Measurements from ENCODE around the gene DOCK1.

DOCK1 gene

DNA sequence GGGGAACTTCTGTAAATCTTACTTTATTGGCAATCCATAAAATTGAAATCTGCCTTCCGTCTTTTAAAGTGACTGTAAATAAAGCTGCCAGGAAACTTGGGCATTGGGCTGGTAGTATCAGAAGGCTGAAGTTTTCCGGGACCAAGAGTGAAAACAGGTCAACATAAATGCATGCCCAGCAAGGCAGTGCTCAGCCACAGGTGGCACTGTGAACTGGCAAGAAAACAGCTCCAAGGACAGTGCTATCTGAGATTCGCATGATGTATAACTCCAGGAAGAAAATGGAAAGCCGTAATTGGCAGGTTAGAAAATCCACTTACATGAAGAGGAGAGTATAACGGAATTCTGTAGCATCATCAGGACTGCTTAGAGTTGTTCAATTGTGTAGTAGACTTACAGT lies 293.1 kb downstream of the DOCK1 start:
- Histone ChIP-seq H3K4me1 (ENCODE audit: control insufficient read depth, insufficient read depth, low read length, unreplicated experiment) (no peaks in the 10 kb centered on the region), H3K4me3 (ENCODE audit: low read depth, low read length) (no peak overlapping the region), H3K27me3 (ENCODE audit: insufficient read depth, low read length) (peaks cover 5% of the 10 kb centered on the region; the same call in 1 of the 2 replicates), H3K79me2 (ENCODE audit: control insufficient read depth, insufficient read depth, low read length, unreplicated experiment) (no peaks in the 10 kb centered on the region), H3K36me3 (ENCODE audit: insufficient read depth, low read length) (no peaks in the 10 kb centered on the region), H3K27ac (ENCODE audit: low read depth, low read length) (no peak overlapping the region), H2AFZ (ENCODE audit: low read length, unreplicated experiment) (no peak overlapping the region)

DNA sequence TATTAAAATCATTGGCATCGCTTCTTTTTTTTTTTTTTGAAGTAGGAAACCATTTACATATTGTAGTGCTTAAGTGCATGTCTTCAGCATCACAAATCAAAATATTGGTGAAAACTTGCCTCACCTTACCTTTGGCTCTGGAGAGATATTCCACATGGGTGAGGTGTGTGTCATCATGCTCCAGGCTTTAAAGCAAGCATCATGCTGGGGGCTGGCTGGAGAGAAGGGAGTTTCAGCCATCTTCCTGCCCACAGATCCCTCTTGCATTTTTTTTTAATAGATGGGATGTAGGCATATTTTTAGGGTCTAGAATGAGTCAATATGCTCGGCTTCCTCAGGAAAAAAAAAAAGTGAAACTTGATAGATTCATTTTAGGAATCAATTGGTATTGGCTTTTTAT lies 293.5 kb downstream of the DOCK1 start:
- no peak overlapping the region for H3K27ac ChIP-seq (ENCODE audit: low read depth, low read length)
- H3K36me3 ChIP-seq (ENCODE audit: insufficient read depth, low read length) = no peaks in the 10 kb centered on the region
- no peak overlapping the region for H2AFZ ChIP-seq (ENCODE audit: low read length, unreplicated experiment)
- no peaks in the 10 kb centered on the region for H3K4me1 ChIP-seq (ENCODE audit: control insufficient read depth, insufficient read depth, low read length, unreplicated experiment)
- H3K27me3 ChIP-seq (ENCODE audit: insufficient read depth, low read length) = peaks cover 5% of the 10 kb centered on the region; the same call in 1 of the 2 replicates
- H3K4me3 ChIP-seq (ENCODE audit: low read depth, low read length) = no peak overlapping the region
- no peaks in the 10 kb centered on the region for H3K79me2 ChIP-seq (ENCODE audit: control insufficient read depth, insufficient read depth, low read length, unreplicated experiment)

DNA sequence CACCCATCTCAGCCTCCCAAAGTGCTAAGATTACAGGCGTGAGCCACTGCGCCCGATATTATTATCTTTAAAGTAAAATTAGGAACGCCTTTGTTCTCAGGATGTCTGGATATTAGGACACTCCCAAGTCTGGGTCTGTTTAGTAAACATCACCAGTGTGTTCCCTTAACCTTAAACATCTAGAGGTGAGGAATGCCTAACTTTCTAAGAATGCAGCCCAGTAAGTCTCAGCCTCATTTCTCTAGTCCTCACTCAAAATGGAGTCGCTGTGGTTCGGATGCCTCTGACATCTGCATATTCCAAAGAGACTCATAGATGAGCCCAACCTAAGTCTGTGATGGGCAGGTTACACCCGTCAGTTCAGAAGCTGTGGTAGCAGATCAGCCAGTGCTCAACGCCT lies 295.4 kb downstream of the DOCK1 start:
- Histone ChIP-seq H3K27ac (ENCODE audit: low read depth, low read length) (no peak overlapping the region), H3K4me3 (ENCODE audit: low read depth, low read length) (no peak overlapping the region)

DNA sequence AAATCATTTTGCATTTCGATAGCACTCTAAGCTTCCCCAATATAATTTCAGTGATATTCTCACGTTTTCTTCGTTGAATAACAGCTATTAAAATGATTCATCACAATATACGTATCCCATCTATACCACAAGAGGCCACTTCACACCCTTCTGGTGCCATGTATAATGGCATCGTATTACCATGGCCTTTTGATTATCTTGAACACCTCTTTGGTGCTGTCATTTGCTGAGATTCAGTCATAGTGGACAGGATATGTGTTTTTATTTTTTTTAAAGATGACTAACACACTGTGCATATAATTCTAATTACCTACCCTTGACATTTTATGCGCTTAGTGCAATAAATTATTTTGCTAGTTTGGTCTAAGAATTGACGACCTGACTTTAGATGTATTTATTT lies 297.8 kb downstream of the DOCK1 start:
- Histone ChIP-seq H3K27ac (ENCODE audit: low read depth, low read length) (no peak overlapping the region), H3K36me3 (ENCODE audit: insufficient read depth, low read length) (no peaks in the 10 kb centered on the region), H3K4me3 (ENCODE audit: low read depth, low read length) (no peak overlapping the region), H2AFZ (ENCODE audit: low read length, unreplicated experiment) (no peak overlapping the region), H3K79me2 (ENCODE audit: control insufficient read depth, insufficient read depth, low read length, unreplicated experiment) (no peaks in the 10 kb centered on the region), H3K27me3 (ENCODE audit: insufficient read depth, low read length) (no peaks in the 10 kb centered on the region), H3K4me1 (ENCODE audit: control insufficient read depth, insufficient read depth, low read length, unreplicated experiment) (no peaks in the 10 kb centered on the region)

More for the DNA sequence above, 295.4 kb downstream of the DOCK1 start:
- H3K27me3 ChIP-seq (ENCODE audit: insufficient read depth, low read length) = peaks cover 2% of the 10 kb centered on the region; the same call in 1 of the 2 replicates
- H3K79me2 ChIP-seq (ENCODE audit: control insufficient read depth, insufficient read depth, low read length, unreplicated experiment) = no peaks in the 10 kb centered on the region
- no peaks in the 10 kb centered on the region for H3K4me1 ChIP-seq (ENCODE audit: control insufficient read depth, insufficient read depth, low read length, unreplicated experiment)
- no peaks in the 10 kb centered on the region for H3K36me3 ChIP-seq (ENCODE audit: insufficient read depth, low read length)
- H2AFZ ChIP-seq (ENCODE audit: low read length, unreplicated experiment) = no peak overlapping the region

DNA sequence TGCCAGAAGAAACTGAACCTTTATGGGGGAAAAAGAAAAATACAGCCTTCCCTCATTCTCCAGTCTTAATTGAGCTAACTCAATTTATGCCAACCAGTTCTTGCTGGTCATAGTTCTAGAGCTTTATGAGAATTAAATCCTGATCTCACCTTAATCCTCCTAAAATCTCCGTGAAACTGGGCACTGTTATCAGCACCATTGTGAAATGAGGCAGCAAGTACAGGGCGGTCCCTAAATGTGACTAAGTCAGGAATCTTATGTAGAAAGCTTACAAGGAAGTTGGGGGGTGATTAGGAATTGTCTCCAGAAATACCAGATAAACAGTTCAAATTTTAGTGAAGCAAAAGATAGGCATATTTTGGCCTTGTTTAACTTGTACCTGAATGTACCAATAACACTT lies 301.9 kb downstream of the DOCK1 start:
- H3K36me3 ChIP-seq (ENCODE audit: insufficient read depth, low read length) = no peaks in the 10 kb centered on the region
- H3K27me3 ChIP-seq (ENCODE audit: insufficient read depth, low read length) = no peaks in the 10 kb centered on the region
- H3K79me2 ChIP-seq (ENCODE audit: control insufficient read depth, insufficient read depth, low read length, unreplicated experiment) = no peaks in the 10 kb centered on the region
- no peak overlapping the region for H2AFZ ChIP-seq (ENCODE audit: low read length, unreplicated experiment)
- no peaks in the 10 kb centered on the region for H3K4me1 ChIP-seq (ENCODE audit: control insufficient read depth, insufficient read depth, low read length, unreplicated experiment)
- no peak overlapping the region for H3K27ac ChIP-seq (ENCODE audit: low read depth, low read length)
- no peak overlapping the region for H3K4me3 ChIP-seq (ENCODE audit: low read depth, low read length)

DNA sequence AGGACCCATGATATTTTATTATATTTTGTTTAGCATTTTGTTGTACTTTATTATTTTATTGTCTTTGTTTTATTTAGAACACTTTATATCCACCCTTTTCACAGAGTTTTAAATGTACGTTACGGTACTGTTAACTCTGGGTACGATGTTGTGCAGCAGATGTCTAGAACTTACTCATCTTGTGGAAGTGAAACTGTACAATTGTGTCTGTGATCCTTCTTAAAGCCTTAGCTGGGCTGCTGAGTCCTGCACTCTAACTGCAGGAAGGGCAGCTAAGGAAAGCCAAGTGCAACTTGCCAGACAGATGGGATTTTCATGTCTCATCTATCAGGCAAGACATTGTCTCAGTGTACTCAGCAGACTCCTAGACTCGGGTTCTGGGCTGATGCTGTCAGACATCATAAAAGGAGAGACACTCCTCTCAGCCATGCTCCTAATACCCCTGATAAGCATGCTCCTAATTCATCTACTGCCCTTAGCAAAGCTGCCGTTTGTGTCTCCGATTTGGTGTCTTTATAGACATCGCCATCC lies 305.8 kb downstream of the DOCK1 start:
- Histone ChIP-seq H3K79me2 (ENCODE audit: control insufficient read depth, insufficient read depth, low read length, unreplicated experiment) (no peaks in the 10 kb centered on the region), H3K27me3 (ENCODE audit: insufficient read depth, low read length) (no peaks in the 10 kb centered on the region), H2AFZ (ENCODE audit: low read length, unreplicated experiment) (no peak overlapping the region), H3K4me1 (ENCODE audit: control insufficient read depth, insufficient read depth, low read length, unreplicated experiment) (no peaks in the 10 kb centered on the region), H3K27ac (ENCODE audit: low read depth, low read length) (no peak overlapping the region), H3K4me3 (ENCODE audit: low read depth, low read length) (no peak overlapping the region), H3K36me3 (ENCODE audit: insufficient read depth, low read length) (no peaks in the 10 kb centered on the region)

DNA sequence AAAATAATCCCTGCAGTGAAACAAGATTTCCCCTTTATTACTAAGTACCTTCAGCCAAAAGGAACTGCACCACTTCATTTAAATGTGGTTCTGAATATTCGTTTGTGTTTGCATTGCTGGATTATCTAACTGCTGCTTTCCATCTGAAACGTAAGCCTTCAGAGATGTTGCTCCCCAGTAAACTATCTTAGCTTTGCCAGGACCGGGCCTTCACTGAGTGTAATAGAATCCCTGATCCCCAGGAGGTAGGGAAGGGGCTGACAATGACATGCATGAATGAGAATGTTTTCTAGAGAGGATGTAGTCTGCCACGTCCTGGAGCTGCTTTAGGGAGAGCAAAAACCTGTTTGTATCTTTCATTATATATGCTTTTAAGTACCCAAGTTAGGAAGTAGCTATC lies 310.6 kb downstream of the DOCK1 start:
- Histone ChIP-seq H2AFZ (ENCODE audit: low read length, unreplicated experiment) (no peak overlapping the region), H3K4me3 (ENCODE audit: low read depth, low read length) (no peak overlapping the region), H3K4me1 (ENCODE audit: control insufficient read depth, insufficient read depth, low read length, unreplicated experiment) (peaks cover 11% of the 10 kb centered on the region), H3K36me3 (ENCODE audit: insufficient read depth, low read length) (no peaks in the 10 kb centered on the region; the same call in 1 of the 2 replicates), H3K79me2 (ENCODE audit: control insufficient read depth, insufficient read depth, low read length, unreplicated experiment) (no peaks in the 10 kb centered on the region), H3K27me3 (ENCODE audit: insufficient read depth, low read length) (no peaks in the 10 kb centered on the region), H3K27ac (ENCODE audit: low read depth, low read length) (no peak overlapping the region)

DNA sequence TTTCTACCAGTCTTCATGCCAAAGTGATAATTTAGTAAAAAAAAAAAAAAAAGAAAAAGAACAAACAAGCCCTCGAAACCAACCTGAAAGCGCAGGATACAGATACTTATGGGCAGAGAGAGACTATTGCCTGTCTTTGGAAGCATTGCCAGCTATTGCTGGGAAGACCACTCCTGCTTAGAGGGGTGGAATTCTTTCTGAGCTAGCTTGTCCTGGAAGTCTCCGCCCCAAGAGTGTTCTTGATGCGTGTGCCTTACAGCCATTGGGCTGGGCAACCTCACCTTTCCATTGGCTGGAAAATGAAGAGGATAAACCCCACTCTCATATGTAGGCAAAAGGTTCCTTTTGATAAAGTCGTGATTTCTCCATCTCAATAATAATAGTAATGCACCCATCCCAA lies 311.0 kb downstream of the DOCK1 start:
- no peak overlapping the region for H2AFZ ChIP-seq (ENCODE audit: low read length, unreplicated experiment)
- H3K27ac ChIP-seq (ENCODE audit: low read depth, low read length) = no peak overlapping the region
- no peak overlapping the region for H3K4me3 ChIP-seq (ENCODE audit: low read depth, low read length)
- H3K36me3 ChIP-seq (ENCODE audit: insufficient read depth, low read length) = no peaks in the 10 kb centered on the region; the same call in 1 of the 2 replicates
- H3K27me3 ChIP-seq (ENCODE audit: insufficient read depth, low read length) = no peaks in the 10 kb centered on the region
- no peaks in the 10 kb centered on the region for H3K79me2 ChIP-seq (ENCODE audit: control insufficient read depth, insufficient read depth, low read length, unreplicated experiment)
- peaks cover 11% of the 10 kb centered on the region for H3K4me1 ChIP-seq (ENCODE audit: control insufficient read depth, insufficient read depth, low read length, unreplicated experiment)

DNA sequence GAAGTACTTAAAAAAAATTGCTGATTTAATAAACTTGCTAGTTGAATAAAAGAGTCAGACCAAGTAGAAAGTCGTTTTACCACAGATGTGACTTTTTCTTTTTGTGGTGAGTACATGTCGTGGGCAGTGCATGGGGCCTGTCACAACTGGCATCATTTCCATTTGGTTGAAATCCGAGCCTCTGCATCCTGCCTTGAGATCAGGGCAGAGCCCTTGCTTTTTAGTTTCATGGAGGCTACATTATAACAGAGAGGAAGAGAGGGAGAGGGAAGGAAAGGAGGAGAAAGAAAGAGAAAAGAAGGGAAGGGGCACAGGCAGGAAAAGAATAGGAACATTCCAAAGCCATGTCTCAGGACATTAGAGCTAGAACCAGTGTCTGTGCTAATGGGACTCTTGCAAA lies 311.6 kb downstream of the DOCK1 start:
- Histone ChIP-seq H3K27ac (ENCODE audit: low read depth, low read length) (no peak overlapping the region), H2AFZ (ENCODE audit: low read length, unreplicated experiment) (no peak overlapping the region), H3K4me1 (ENCODE audit: control insufficient read depth, insufficient read depth, low read length, unreplicated experiment) (peaks cover 11% of the 10 kb centered on the region)

DNA sequence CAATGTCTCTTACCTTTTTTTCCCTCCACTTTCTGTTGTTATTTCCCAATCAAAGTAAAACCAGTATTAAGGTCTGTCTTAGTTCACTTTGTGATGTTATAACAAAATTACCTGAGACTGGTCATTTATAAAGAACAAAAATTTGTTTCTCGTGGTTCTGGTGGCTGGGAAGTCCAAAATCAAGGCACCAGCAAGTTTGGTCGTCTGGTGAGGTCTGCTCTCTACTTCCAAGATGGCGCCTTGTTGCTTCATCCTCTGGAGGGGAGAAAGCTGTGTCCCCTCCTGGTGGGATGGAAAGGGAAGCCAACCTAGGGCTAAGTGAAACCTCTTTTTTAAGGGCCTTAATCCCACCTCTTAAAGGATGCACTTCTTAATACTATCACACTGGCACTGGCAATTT lies 313.4 kb downstream of the DOCK1 start:
- H3K27me3 ChIP-seq (ENCODE audit: insufficient read depth, low read length) = no peaks in the 10 kb centered on the region

More for the DNA sequence above, 311.6 kb downstream of the DOCK1 start:
- no peaks in the 10 kb centered on the region; the same call in 1 of the 2 replicates for H3K36me3 ChIP-seq (ENCODE audit: insufficient read depth, low read length)
- no peaks in the 10 kb centered on the region for H3K79me2 ChIP-seq (ENCODE audit: control insufficient read depth, insufficient read depth, low read length, unreplicated experiment)
- no peaks in the 10 kb centered on the region for H3K27me3 ChIP-seq (ENCODE audit: insufficient read depth, low read length)
- no peak overlapping the region for H3K4me3 ChIP-seq (ENCODE audit: low read depth, low read length)

DNA sequence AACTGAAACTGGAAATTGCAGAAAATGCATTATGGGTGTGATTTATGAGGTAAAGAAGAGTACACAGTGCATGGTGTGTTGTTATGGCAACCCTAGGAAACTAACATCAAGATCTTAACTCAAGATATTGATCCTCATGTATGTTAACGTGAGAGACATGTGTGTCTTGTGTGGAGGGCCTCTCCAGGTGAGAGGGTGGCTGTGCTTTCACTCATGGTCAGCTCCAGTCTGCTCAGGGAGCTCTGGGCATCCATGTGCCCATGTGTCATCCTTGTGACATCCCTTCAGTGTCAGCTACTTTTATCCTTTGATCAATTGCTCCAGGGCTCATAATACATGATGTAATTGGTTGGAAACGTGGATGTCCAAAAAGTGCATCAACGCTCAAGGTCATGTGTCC lies 316.1 kb downstream of the DOCK1 start:
- Histone ChIP-seq H3K27me3 (ENCODE audit: insufficient read depth, low read length) (no peaks in the 10 kb centered on the region), H3K4me1 (ENCODE audit: control insufficient read depth, insufficient read depth, low read length, unreplicated experiment) (peaks cover 9% of the 10 kb centered on the region), H2AFZ (ENCODE audit: low read length, unreplicated experiment) (no peak overlapping the region), H3K27ac (ENCODE audit: low read depth, low read length) (no peak overlapping the region), H3K79me2 (ENCODE audit: control insufficient read depth, insufficient read depth, low read length, unreplicated experiment) (no peaks in the 10 kb centered on the region), H3K36me3 (ENCODE audit: insufficient read depth, low read length) (no peaks in the 10 kb centered on the region; the same call in 1 of the 2 replicates), H3K4me3 (ENCODE audit: low read depth, low read length) (no peak overlapping the region)

More for the DNA sequence above, 313.4 kb downstream of the DOCK1 start:
- H3K4me1 ChIP-seq (ENCODE audit: control insufficient read depth, insufficient read depth, low read length, unreplicated experiment) = peaks cover 11% of the 10 kb centered on the region
- no peak overlapping the region for H3K4me3 ChIP-seq (ENCODE audit: low read depth, low read length)
- no peaks in the 10 kb centered on the region; the same call in 1 of the 2 replicates for H3K36me3 ChIP-seq (ENCODE audit: insufficient read depth, low read length)
- no peak overlapping the region for H3K27ac ChIP-seq (ENCODE audit: low read depth, low read length)
- H2AFZ ChIP-seq (ENCODE audit: low read length, unreplicated experiment) = no peak overlapping the region
- H3K79me2 ChIP-seq (ENCODE audit: control insufficient read depth, insufficient read depth, low read length, unreplicated experiment) = no peaks in the 10 kb centered on the region

All from ACC112 (cell line).